Measurements from ENCODE around the gene NYNRIN. TPM values are rescaled to one million over a fixed set of nuclear protein-coding genes. Genes with fewer than 3 reads are reported as not detected.

The NYNRIN gene
- total and polyA plus RNA-seq, 9 donors = 22.0 to 76.0 (median 54.6) TPM

- no peak overlapping the region for H3K27ac ChIP-seq
- no peaks in the 10 kb centered on the region for H3K9me3 ChIP-seq
- H3K4me1 ChIP-seq (ENCODE audit: insufficient read depth) = peaks cover 5% of the 10 kb centered on the region
- H3K4me3 ChIP-seq = no peak overlapping the region
- intact Hi-C loops (cut with DNase I) = loop anchor here in 2 of 4 donors (2.0 to 5.0 kb wide), 3 partner anchors 33 to 103 kb away; no protein-coding TSS in a partner anchor
- no peaks in the 10 kb centered on the region for H3K36me3 ChIP-seq
- DNase-seq = no peak
- 65 to 82% (median 77%) methylated on average over 2 of the region's 2 CpGs for WGBS, 3 donors
- TF ChIP-seq CTCF (IDR thresholded peaks at IDR 0.05) = no peak
- H3K27me3 ChIP-seq = no peaks in the 10 kb centered on the region
Observed at GRCh38 chr14:24435192-24435810, 36.5 kb downstream of the NYNRIN start.

- H3K27ac ChIP-seq = peak overlapping the region in 1 of 2 donors; percentile 22
- intact Hi-C loops (cut with DNase I) = loop anchor here in 2 of 4 donors (2.0 to 5.0 kb wide), 3 partner anchors 34 to 104 kb away; no protein-coding TSS in a partner anchor
Observed at GRCh38 chr14:24435998-24436354, 37.2 kb downstream of the NYNRIN start.

GRCh38 chr14:24436355-24437019 lies 37.7 kb downstream of the NYNRIN start:
- no peaks in the 10 kb centered on the region for H3K27me3 ChIP-seq
- H3K27ac ChIP-seq = peak overlapping the region in 1 of 2 donors; percentile 22
- DNase-seq = peak; percentile 39 to 68 (median 49)
- TF ChIP-seq POLR2A (IDR thresholded peaks at IDR 0.05) (no peak), CTCF (IDR thresholded peaks at IDR 0.05) (peak; percentile 48 to 91 (median 86))
- H3K36me3 ChIP-seq = no peaks in the 10 kb centered on the region
- H3K4me1 ChIP-seq (ENCODE audit: insufficient read depth) = peaks cover 2% of the 10 kb centered on the region
- H3K4me3 ChIP-seq = no peak overlapping the region
- H3K9me3 ChIP-seq = no peaks in the 10 kb centered on the region
- intact Hi-C loops (cut with DNase I) = loop anchor here in 1 of 4 donors (5.0 kb wide), 2 partner anchors 34 to 104 kb away; no protein-coding TSS in a partner anchor
- WGBS, 3 donors = 38 to 46% (median 40%) methylated on average over 5 of the region's 5 CpGs

More at GRCh38 chr14:24435998-24436354, 37.2 kb downstream of the NYNRIN start:
- no peak overlapping the region for H3K4me3 ChIP-seq
- peaks cover 5% of the 10 kb centered on the region for H3K4me1 ChIP-seq (ENCODE audit: insufficient read depth)
- TF ChIP-seq CTCF (IDR thresholded peaks at IDR 0.05) = no peak
- TF ChIP-seq EP300 (IDR thresholded peaks at IDR 0.05) = no peak
- TF ChIP-seq POLR2A (IDR thresholded peaks at IDR 0.05) = no peak
- no peaks in the 10 kb centered on the region for H3K9me3 ChIP-seq
- WGBS, 3 donors = 47 to 52% (median 52%) methylated on average over 6 of the region's 6 CpGs
- no peaks in the 10 kb centered on the region for H3K36me3 ChIP-seq
- H3K27me3 ChIP-seq = no peaks in the 10 kb centered on the region
- DNase-seq = no peak

DNA sequence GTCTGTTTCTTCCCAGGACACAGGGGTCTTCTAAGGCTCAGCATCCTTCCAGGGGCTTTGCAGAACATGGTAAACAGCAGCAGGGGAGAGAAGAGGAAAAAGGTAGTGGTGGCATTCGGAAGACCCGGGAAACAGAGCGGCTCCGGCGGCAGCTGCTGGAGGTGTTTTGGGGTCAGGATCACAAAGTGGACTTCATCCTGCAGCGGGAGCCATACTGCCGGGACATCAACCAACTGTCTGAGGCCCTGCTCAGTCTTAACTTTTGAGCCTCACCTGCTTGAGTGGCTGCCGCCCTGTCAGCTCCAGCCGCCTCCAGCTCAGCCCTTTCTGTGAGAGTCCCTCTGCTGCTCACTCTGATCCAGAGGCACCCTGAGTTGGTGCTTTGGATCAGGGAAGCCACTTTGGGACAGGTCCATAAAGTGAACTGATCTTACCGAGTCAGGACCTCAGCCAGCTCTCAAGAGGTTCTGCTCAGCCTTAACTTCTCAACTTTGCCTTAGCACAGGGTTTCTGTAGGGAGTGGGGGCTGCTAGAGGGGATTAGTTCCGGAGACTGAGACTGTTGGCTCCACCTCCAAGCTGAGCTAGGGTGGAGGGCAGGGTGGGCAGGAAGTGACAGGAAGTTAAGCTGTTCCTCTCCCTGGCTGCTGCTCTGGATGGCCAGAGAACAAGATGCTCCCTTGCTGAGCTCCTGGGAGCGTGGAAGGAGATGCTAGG lies 38.4 kb downstream of the NYNRIN start:
- H3K27ac ChIP-seq = peak overlapping the region in 1 of 2 donors; percentile 35
- H3K4me3 ChIP-seq = no peak overlapping the region
- no peaks in the 10 kb centered on the region for H3K27me3 ChIP-seq
- 59 to 60% (median 60%) methylated on average over 12 of the region's 12 CpGs for WGBS, 3 donors
- TF ChIP-seq POLR2A (IDR thresholded peaks at IDR 0.05) = no peak
- no peak for TF ChIP-seq CTCF (IDR thresholded peaks at IDR 0.05)
- TF ChIP-seq EP300 (IDR thresholded peaks at IDR 0.05) = no peak
- intact Hi-C loops (cut with DNase I) = loop anchor here in 1 of 4 donors (5.0 kb wide), 2 partner anchors 35 to 105 kb away; no protein-coding TSS in a partner anchor
- no peaks in the 10 kb centered on the region for H3K9me3 ChIP-seq
- DNase-seq = peak in 3 of 5 donors; percentile 29 to 50 (median 42)
- peaks cover 3% of the 10 kb centered on the region for H3K4me1 ChIP-seq (ENCODE audit: insufficient read depth)
- H3K36me3 ChIP-seq = no peaks in the 10 kb centered on the region

Data from ovary (tissue), 9 donors.